Right lobe of liver (tissue), 4 donors: ENCODE measurements around the gene CASZ1.

ENCODE experiments used
- POLR2A ChIP-seq: fragments of 450-650 bp; IDR thresholded peaks from one replicate; pipeline ENCODE4 v1.6.1; 2017; ENCODE audit warnings: antibody characterized with exemption, mild to moderate bottlenecking
- TF ChIP-seq, protein P1 (sequence below), 4 donors: fragments of 200-600 bp in 3 of 4; fragments of 450-650 bp in 1 of 4; IDR thresholded peaks; one replicate each; pipeline versions ENCODE4 v1.5.1 to v1.8.0; 2016 to 2022; ENCODE audit warnings: antibody characterized with exemption in 4 of 4, mild to moderate bottlenecking in 2 of 4
- donor health status: DM: no; HTN: no; CAD: no.
- donor health status: DM: no; HTN: no; CAD: no.
- donor health status: DM: no; HTN: yes; CAD: no.

DNA sequence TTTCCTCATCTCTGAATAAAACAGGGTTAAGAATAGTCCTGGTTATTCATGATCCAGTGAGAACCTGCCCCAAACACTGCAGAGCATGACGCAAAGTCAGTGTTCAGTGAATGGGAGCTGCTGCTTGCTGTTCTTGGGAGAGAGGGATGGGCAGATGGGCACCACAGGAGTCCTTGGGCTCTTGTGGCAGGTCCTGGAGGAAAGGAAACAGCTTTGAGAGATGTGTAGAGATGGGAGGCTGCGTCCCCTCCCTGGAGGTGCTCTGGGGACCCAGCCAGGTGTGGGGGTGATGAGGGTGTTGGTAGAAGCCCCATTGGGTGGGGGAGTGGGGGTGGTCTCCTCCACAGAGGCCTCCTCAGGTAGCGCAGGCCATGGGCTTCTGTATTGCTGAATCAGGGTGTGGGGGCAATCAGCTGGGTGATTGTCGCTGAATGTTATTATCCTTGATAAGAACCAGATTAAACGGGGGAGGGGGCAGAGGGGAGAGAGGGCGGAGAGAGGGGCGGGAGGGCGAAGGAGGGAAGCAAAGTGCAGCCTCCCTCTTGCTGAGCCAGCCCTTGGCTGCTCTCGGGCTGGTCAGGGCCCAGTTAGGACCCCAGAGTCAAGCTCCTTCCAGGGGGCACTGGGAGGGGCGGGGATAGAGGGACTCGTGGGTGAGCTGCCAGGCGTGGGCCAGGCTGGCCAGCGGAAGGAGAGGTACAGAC is 22.9 kb upstream of the CASZ1 start:
- TF ChIP-seq, protein P1, sequence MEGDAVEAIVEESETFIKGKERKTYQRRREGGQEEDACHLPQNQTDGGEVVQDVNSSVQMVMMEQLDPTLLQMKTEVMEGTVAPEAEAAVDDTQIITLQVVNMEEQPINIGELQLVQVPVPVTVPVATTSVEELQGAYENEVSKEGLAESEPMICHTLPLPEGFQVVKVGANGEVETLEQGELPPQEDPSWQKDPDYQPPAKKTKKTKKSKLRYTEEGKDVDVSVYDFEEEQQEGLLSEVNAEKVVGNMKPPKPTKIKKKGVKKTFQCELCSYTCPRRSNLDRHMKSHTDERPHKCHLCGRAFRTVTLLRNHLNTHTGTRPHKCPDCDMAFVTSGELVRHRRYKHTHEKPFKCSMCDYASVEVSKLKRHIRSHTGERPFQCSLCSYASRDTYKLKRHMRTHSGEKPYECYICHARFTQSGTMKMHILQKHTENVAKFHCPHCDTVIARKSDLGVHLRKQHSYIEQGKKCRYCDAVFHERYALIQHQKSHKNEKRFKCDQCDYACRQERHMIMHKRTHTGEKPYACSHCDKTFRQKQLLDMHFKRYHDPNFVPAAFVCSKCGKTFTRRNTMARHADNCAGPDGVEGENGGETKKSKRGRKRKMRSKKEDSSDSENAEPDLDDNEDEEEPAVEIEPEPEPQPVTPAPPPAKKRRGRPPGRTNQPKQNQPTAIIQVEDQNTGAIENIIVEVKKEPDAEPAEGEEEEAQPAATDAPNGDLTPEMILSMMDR (IDR thresholded peaks at IDR 0.05), result no peak
- no peak for TF ChIP-seq POLR2A
